Stimulated activated CD4-positive, alpha-beta T cell treated with anti-CD3 and anti-CD28 coated beads, Interleukin-15, amount 100 ng/mL, for 1 hour (primary cell): ENCODE measurements around the gene DPP6.

Experiments used
- DNase-seq, 2 donors: peaks; one replicate each; pipeline ENCODE4 v3.0.0-alpha.2; 2020; ENCODE audit warnings: low read depth in 1 of 2, low spot score in 1 of 2

The DPP6 gene

DNA sequence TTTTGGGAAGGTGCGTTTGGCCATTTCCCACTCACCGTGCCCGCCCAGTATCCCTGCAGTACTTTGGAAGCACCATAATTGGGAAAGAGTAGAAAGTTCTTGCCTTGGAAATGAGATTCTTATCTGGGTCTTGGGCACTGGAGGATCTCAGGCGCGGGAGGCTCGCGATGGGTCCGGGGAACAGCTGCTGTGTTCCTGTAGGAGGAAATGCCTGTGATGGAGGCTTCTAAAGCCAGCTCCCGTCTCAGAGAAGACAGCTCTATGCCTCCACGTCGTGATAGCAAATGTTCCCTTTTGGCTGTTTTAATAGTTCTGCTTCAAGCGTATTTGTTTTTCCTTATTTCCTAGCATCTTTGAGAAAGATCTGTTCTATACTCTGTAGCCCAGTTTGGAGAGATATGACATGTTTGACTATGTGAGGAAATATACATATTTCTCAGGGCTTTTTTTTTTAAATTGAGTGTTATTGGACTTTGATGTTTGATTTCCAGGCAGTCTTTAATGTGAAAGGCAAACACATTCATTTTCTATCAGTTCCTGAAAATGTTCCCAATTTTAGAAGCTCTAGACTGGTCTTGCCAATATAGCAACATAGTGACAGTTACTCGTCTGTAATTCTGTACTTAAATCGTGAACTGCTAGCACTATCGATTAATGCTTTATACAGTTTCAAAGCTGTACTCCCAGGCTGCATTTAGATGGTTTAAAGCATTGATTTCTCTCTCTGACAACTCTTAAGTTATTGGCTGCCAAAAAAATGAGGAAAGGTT, 280.8 kb downstream of the DPP6 start:
- DNase-seq, result no peak

DNA sequence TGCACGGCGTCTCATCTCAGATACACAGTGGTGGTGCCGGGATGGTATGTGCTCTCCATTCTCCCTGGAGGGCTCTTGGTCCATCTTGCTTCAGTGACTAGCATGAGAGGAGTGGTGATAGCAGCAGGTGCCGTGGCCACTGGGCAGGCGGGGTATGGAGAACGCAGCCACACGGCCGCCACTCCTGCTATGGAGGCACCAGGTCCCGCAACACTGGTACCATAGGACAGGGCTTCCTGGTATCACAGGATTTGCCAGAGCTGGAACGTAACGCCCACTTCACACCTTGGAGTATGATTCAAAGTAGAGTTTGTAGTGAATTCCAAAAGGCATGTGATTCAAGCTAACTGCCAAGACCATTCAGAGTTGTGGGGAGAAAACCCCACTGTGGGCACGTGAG, 284.1 kb downstream of the DPP6 start:
- no peak for DNase-seq

DNA sequence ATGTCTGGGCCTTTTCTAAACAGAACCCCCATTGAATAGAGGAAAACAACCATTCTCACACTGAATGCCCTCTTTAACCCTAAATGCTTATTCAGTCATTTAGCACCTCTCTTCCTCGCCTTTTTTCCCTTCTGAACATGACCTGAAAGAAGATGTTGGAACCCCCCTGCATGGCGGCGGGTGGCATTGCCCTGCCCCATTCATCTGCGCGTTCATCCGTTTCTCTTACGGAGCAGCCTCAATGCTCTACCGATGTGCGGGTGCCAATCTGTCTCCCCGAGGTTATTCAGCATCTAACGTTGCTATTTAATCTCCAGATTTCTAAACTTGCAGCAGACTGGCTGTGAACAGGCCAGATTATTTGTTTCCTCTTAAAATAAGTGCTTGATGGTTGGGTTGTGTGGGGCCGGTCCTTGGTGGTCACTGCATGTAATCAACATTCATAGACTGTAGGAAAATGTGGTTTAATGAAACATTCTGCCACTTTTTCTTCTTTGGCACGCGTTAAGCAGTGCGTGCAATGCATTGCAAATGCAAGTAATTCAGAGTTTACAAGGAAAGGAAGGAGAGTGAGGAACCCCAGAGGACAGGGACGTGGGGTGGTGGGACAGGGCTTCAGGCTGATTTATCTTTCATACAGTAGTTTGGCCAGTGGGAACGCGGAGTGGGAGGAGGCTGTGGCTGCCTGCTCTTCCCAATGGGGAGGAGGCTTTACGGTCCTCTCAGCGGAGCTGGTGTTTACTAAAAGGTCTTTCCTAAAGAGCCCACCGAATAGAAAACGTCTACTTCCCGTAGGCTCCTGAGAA, 286.7 kb downstream of the DPP6 start:
- DNase-seq, result no peak

DNA sequence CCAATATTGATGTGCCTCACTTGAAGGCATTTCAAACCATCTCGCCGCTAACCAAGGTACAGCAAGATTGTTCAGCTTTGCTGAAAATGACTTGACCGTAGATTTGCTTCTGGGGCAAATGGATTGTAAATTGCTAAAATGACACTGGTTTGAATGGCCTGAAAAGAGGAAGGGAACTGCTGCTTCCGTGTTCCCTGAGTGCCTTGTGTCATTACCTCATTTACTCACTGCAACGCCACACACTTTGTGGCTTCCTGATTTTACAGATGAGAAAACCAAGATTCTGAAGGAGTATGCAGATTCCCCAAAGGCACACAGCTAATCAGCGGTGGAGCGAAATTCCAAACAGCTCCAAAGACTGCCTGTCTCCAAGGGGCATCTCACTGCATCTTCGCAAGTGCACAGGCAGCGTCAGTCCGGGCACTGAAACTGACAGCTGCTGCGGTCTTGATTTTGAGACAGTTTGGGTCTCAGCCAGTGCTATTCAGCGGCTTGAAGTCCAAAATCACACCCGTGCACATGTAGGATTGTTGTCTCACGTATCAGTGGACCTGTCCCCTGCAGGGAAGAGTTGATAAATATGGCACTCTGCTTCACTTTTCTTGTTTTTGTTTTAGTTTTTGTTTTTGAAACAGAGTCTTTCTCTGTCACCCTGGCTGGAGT, 290.9 kb downstream of the DPP6 start:
- DNase-seq, result no peak

DNA sequence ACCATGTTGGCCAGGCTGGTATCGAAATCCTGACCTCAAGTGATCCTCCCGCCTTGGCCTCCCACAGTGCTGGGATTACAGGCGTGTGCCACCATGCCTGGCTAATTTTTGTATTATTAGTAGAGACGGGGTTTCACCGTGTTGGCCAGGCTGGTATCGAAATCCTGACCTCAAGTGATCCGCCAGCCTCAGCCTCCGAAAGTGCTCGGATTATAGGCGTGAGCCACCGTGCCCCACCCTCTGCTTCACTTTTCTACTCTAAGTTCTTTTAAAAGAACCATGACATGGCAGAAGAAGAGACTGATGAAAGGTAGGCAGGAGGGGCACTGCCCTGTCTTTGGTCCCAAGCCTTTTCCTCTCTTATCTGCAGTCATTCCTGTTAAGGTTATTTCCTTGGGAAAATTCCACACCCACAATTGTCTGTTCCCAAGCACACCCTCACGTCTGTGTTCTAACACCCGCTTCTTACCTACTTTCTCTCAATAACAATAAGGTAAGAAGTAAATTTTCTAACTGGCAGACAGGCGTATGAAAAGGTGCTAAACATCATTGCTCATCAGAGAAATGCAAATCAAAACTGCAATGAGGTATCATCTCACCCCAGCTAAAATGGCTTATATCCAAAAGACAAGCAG, 291.7 kb downstream of the DPP6 start:
- no peak for DNase-seq

DNA sequence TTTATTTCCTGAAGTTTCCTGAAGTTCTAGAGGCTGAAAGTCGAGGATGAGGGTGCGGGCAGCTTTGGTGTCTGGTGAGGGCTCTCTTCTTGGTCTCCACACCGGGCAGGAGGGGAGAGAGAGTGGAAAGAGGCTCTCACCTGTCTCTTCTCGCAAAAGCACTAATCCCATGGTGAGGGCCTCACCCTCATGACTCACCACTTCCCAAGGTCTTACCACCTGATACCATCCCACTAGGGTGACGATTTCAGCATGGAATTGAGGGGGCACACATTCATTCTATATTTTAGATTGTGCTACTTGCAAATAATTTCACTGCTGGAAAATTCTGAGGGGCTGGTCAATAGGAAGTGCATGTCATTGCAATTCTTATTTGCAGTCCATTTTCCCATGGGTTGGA, 292.9 kb downstream of the DPP6 start:
- no peak for DNase-seq

DNA sequence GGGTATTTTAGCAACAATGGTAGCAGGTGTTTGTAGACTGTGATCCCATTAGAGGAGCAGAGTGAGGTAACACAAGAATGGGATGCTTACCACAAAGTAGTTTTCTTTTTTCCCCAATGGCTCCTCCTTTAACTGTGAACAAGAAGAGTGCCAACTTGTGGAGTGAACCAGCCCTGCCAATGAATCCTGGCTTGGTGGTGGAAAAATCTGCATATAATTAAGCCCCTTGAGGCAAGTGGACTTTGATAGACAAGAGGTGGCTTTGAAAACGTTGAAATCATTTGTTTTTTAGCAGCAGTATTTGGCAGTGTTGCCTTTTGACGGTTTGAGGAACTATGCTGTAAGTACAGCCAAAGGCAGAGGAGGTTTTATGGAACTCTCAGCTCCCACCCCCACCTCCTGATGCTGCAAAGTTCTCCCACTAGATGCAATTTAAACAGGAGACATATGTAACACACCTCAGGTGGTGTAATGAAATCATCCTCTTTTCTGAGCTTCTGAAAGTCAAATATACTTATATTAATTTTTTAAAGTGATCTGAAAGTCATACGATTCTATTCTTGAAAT, 295.6 kb downstream of the DPP6 start:
- DNase-seq, result no peak

DNA sequence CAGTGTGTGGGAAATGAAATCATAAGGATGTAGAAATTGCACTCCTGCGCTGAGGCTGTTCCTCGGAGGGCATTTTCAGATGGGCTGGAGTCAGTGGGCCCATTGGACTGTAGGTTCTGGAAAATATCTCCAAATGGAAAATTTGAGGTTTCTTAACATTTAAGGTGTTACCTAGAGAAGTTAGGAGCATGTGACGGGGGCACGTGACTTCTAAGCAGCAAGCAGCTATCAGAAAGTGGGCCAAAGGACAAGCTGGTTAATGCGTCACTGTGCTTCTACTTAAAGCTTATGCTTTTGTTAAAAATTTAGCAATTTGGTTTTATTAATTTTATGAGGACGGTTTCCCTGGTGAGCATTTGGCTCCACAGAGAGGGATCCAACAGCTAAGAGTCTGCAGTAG, 298.7 kb downstream of the DPP6 start:
- no peak for DNase-seq

DNA sequence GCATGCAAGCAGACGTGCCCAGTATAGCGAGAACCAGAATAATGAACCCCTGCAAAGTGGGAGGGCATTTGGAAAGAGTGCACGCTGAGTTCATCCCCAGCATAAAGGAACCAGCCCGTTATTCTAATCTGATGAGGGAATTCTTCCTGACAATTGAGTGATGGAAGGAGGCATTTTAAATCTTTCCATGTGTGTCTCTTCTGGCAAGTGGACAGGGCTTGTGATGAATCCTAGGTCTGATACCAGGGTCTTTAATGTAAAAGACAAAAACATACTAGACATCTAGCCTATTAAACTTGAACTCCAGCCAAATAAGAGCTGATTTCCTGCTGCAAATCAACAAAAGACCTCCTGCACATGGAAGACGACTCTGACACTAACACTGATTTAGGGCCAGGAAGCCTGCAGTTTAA, 301.2 kb downstream of the DPP6 start:
- DNase-seq, result no peak

DNA sequence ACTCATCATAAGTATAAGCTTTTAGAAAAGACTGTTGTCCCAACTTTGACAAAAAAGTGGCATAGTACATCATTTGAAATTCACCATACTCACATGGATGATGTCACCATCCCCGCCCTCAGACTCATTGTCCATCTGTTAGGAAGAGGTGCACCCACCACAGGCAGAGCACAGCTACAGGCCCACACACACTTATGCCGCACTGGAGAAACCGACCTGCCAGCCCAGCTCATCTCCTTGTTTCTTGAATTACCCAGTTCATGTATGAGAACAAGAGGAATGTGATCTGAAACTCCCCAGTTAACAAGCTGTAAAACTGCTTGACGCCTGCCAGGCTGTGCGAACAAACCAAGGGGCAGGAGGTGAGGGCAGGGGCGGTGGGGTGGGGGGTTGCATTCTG, 312.0 kb downstream of the DPP6 start:
- no peak for DNase-seq

DNA sequence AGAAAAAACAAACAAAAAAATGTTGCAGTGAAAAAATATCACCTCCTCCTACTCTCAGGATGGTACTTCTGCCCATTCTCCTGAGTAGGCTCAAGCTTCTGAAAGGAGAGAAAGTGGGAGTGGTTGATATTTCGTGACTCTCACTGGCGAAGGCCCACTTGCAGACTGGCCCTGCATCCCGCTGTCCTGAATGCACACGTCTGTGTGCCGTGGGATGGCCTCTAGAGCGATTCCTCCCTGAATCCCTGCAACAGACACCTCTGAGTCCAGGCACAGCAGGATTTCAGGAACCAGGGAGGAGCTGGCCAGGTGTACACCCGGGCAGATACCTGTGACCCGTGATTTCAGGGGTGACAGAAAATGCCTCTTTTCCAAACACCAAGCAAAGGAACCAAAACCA, 319.2 kb downstream of the DPP6 start:
- DNase-seq, result no peak

DNA sequence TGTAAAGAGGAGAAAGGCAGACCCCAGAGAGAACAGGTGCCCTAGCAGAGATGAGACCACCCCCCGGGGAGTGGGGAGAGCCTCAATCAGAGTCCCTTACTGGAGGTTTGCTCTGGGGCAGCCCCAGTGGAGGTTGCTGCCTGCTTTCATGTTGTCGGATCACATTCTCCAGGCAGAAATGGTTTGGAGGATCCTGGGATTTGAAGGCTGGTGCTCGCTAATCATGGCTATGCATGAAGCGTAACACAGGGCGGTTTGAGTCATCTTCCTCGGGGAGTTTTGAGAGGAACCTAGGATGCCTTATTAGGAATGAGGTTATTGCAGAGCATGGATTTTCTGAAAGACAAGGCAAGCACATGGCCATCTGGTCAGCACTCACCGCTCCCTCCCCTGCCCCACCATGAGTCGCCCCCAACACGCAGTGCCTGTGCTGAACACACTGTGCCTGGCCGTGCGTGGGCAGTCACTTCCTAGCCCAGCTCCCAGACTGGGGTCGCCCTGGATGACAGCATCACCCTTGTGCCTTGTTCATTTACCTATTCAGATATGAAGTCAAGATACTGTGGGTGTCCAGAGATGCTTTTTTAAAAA, 319.9 kb downstream of the DPP6 start:
- DNase-seq, result no peak

DNA sequence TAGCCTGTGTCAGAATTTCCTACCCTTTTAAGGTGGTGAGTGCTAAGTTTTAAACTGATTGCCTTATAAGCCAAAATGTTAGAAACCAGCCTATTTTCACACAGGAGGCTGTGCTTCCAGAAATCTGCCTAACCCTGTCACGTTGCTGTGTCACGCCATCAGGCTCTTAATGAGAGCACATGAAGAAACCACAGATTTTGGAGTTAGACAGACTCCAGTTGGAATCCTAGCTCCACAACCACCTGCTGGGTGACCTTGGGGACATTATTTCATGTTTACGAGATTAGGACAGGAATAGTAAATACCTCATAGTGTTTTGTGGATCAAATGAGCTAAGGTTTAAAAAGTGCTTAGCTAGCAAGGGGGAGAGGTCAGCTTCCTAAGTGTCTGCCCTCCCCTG, 321.8 kb downstream of the DPP6 start:
- no peak for DNase-seq

DNA sequence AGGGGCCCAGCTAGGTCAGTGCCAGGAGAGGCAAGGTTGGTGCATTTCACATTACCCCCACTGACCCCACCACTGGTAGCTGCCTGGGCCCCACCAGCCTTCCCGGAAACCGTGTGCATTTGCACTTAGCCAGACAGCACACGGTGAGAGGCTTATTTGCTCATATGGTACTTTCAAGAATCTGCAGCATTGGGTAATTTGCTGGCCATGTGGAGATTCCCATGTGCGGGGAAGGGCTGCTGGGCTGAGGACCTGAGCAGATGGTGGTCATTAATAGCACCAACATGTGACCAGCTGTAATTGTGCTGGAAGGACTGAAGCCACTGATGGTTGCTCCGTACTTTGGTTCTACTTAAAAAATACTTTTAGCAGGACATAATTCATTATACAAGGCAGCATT, 323.8 kb downstream of the DPP6 start:
- DNase-seq, result no peak

DNA sequence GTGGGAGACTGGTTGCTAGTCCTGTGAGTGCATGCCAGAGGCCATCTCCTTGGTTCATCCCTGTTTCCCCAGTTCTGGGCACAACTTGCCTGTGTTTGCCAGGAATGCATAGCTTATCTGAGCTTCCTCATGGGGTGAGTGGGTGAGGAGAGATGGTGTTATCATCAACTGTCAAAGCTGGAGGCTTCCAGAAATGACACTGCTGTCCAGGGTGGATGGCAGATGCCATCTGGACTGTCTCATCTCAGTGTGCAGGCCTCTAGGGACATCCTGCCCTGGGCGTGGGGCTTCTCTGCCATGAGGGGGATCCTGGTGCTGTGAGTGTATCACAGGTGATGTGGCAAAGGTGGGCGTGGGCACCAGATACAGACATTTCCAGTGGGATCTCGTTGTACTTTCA, 328.6 kb downstream of the DPP6 start:
- DNase-seq, result no peak

DNA sequence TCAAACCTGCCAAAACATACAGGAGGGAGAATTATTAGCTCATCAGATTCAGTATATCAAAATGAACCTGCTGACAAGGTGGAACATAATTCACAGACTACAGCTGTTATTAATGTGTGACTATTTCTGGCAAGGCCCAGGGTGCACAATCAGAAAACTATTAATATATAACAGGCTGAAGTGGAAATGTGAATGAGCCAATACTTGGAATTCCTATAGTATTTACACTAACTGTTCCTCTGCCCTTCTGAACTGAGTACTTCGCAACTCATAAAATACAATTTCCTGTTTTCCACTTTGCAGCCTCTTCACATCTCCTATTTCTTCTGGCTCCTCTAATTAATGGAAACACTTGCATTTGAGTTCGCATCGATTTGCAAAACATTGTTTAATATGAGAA, 330.8 kb downstream of the DPP6 start:
- DNase-seq, result no peak

DNA sequence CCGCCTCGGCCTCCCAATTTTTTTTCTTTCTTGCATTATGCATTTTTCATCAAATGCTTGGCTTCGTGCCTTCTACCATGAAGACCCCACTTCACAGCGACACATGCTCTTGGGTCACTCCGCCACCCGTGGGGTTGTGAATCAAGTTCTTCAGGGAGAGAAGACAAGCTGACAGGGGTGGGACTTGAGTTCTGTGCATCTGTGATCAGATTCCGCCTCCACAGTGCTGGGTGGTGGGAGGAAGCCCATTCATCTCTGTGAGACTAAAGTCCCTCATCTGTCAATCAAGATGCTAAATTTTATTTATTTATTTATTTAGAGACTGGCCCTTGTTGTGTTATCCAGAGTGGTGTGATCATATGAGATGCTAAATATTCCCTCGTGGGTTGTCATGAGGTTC, 333.0 kb downstream of the DPP6 start:
- no peak for DNase-seq

DNA sequence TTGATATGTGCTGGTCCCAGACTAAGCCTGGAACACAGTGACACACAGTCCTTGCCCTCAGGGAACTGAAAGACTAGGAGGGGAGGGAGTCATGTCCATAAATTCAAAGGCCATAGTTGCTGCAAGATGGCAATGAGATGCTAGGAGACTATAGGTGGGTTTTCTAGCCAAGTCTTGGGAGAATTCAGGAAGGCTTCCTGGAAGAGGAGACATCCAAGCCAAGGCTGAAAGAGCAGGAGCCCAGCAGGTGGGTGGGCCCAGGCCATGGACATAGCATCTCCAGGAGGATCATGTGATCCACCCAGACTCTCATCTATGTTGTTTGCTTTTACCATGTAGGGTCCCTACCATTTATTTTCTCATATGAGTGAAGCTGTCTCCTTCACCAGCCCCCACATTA, 335.1 kb downstream of the DPP6 start:
- DNase-seq, result no peak

DNA sequence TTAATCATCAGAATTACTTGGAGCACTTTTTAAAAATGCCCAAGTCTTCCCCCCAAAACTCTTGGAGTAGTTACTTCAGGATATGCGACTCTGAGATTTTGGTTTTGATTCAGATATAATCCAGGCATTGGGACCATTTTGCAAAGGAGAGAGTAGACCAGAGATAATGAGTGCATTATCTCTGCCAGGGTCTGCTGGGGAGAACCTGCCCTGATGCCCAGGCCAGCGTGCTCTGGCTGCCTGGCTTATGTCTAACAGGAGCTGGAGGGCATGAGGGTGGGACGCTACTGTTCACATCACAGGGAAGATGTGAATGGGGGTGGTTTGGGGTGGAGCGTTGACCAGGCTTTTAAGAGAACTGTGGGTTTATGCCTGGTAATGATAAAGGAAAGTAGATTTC, 336.2 kb downstream of the DPP6 start:
- DNase-seq, result no peak

DNA sequence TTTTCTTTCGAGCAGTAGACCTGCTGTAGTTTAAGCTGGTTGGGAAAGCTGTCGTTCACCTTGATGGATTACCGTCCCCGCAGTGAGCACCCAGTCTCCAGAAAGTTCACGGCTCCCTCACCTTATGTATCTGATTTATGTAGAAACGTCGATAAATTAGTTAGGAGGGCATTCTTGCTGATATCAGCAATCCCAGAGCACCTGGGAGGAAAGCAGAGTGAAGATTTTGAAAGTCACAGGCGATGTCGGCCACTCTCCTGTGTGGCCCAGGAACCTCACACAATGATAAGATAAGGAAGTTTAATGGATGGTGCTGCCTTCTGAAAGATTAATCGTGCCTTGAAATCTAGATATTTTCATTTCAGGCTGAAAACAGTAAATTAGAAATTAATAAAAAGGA, 336.8 kb downstream of the DPP6 start:
- DNase-seq, result no peak

DNA sequence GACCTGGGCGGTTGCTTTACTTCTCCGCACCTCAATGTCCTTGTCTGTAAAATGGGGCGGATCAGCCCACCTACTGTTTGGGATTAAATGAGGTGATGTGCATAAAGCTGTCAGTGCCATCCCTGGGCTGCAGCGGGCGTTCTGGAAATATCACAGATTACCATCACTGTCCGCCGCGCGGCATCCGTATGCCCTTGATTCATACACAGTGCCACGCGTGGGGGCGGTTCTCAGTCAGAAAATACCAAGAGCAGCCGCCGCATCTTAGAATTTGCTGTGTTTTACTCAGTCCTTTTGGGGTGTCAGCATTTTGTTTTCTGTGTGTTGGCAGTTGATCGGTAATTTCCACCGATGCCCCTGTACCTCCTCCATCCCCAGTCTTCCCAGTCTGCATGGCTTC, 338.8 kb downstream of the DPP6 start:
- no peak for DNase-seq
